Muscle layer of colon (tissue), 2 donors: ENCODE results near the gene SERPINA1.

ENCODE experiments used
- H3K27ac ChIP-seq: one replicate; pipeline ENCODE4 v1.7.0; 2013; ENCODE audit warnings: low read depth, mild to moderate bottlenecking, low read length, moderate library complexity
- H3K27me3 ChIP-seq, 2 donors: one replicate each; pipeline ENCODE4 v1.7.0; 2013; ENCODE audit warnings: low read length in 2 of 2, mild to moderate bottlenecking in 2 of 2; ENCODE audit not compliant: insufficient read depth in 2 of 2, control insufficient read depth in 1 of 2
- H3K36me3 ChIP-seq: one replicate; pipeline ENCODE4 v1.7.0; 2013; ENCODE audit warnings: mild to moderate bottlenecking, low read length; ENCODE audit not compliant: insufficient read depth
- H3K4me1 ChIP-seq: one replicate; pipeline ENCODE4 v1.7.0; 2013; ENCODE audit warnings: mild to moderate bottlenecking, low read length; ENCODE audit not compliant: insufficient read depth
- H3K4me3 ChIP-seq, 2 donors: one replicate each; pipeline ENCODE4 v1.7.0; 2013; ENCODE audit warnings: low read length in 2 of 2, low read depth in 1 of 2, mild to moderate bottlenecking in 1 of 2, moderate library complexity in 1 of 2
- H3K9ac ChIP-seq: one replicate; pipeline ENCODE4 v1.7.0; 2013; ENCODE audit warnings: low read length
- H3K9me3 ChIP-seq: one replicate; pipeline ENCODE4 v1.7.0; 2013; ENCODE audit warnings: mild to moderate bottlenecking, low read length
- donor health status: abdominal sarcoma.
- donor health status: Adenocarcinoma of cecum.

The SERPINA1 gene

DNA sequence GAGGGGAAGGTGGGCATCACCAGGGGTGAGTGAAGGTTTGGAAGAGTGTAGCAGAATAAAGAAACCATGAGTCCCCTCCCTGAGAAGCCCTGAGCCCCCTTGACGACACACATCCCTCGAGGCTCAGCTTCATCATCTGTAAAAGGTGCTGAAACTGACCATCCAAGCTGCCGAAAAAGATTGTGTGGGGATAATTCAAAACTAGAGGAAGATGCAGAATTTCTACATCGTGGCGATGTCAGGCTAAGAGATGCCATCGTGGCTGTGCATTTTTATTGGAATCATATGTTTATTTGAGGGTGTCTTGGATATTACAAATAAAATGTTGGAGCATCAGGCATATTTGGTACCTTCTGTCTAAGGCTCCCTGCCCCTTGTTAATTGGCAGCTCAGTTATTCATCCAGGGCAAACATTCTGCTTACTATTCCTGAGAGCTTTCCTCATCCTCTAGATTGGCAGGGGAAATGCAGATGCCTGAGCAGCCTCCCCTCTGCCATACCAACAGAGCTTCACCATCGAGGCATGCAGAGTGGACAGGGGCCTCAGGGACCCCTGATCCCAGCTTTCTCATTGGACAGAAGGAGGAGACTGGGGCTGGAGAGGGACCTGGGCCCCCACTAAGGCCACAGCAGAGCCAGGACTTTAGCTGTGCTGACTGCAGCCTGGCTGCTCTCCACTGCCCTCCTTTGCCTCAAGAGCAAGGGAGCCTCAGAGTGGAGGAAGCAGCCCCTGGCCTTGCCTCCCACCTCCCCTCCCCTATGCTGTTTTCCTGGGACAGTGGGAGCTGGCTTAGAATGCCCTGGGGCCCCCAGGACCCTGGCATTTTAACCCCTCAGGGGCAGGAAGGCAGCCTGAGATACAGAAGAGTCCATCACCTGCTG is 7.0 kb downstream of the SERPINA1 start:
- Histone ChIP-seq H3K9me3 (no peaks in the 10 kb centered on the region), H3K27me3 (no peaks in the 10 kb centered on the region), H3K4me1 (peaks cover 3% of the 10 kb centered on the region), H3K27ac (no peak overlapping the region), H3K9ac (no peak overlapping the region), H3K4me3 (no peak overlapping the region), H3K36me3 (no peaks in the 10 kb centered on the region)

DNA sequence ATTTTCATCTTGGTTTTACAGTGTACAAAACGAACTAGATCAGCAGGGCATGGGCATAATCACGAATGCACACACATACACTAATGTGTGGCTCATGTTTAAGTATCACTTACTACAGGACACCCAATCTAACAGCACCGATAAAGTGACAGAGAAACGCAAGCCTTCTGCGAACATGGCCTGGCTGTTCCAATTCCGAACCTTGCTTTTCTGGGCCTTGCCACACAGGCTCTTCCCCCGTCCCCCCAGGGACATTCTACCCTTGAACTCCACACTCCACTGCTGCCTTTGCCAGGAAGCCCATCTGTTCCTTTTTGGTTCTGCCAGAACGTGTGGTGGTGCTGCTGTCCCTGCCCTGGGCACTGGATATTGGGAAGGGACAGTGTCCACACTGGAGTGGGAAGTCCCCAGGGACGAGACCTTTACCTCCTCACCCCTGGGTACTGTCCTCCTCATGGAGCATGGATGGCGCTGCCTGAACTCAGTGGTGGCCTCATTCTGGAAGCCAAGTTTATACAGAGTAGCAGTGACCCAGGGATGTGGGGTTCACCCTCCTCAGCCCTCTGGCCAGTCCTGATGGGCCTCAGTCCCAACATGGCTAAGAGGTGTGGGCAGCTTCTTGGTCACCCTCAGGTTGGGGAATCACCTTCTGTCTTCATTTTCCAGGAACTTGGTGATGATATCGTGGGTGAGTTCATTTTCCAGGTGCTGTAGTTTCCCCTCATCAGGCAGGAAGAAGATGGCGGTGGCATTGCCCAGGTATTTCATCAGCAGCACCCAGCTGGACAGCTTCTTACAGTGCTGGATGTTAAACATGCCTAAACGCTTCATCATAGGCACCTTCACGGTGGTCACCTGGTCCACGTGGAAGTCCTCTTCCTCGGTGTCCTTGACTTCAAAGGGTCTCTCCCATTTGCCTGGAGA is 7.9 kb downstream of the SERPINA1 start:
- Histone ChIP-seq H3K9ac (no peak overlapping the region), H3K27ac (no peak overlapping the region), H3K36me3 (no peaks in the 10 kb centered on the region), H3K9me3 (no peaks in the 10 kb centered on the region), H3K27me3 (no peaks in the 10 kb centered on the region), H3K4me1 (peaks cover 3% of the 10 kb centered on the region), H3K4me3 (no peak overlapping the region)

DNA sequence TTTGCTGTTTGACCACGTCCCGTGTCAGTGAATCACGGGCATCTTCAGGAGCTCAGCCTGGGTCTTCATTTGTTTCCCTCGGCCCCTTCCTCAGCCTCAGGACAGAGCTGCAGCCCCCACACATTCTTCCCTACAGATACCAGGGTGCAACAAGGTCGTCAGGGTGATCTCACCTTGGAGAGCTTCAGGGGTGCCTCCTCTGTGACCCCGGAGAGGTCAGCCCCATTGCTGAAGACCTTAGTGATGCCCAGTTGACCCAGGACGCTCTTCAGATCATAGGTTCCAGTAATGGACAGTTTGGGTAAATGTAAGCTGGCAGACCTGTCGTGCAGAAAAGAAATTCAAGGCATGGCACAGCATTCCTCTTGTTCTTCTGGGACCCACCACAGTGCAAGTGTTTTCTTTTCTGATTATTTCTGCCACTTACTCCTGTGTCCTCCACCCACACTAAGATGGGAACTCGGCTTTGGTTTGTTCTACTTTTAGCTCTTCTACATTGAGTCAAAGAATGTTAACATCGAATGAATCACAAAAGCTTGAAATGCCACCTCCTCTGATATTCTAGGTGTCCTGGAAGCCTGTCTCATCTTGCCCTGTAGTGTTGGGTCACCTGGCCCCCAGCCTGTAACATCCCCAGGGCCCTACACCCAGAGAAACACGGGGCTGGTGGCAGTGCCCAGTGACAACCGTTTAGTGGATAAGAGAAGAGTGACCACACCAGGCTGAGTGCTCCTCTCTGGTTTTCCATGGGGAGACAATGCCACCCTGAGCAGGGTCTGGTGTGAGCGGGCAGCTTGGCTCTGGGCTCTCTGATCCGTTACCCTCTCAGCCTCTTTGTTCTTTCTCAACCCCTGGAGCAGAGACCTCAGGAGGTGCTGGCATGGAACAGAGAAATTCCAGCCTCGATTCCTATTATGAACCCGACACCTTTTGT is 8.8 kb downstream of the SERPINA1 start:
- H3K36me3 ChIP-seq, result no peaks in the 10 kb centered on the region
- H3K27me3 ChIP-seq, result no peaks in the 10 kb centered on the region
- no peak overlapping the region for H3K27ac ChIP-seq
- no peak overlapping the region for H3K9ac ChIP-seq
- H3K4me3 ChIP-seq, result no peak overlapping the region
- H3K9me3 ChIP-seq, result no peaks in the 10 kb centered on the region
- H3K4me1 ChIP-seq, result no peaks in the 10 kb centered on the region

DNA sequence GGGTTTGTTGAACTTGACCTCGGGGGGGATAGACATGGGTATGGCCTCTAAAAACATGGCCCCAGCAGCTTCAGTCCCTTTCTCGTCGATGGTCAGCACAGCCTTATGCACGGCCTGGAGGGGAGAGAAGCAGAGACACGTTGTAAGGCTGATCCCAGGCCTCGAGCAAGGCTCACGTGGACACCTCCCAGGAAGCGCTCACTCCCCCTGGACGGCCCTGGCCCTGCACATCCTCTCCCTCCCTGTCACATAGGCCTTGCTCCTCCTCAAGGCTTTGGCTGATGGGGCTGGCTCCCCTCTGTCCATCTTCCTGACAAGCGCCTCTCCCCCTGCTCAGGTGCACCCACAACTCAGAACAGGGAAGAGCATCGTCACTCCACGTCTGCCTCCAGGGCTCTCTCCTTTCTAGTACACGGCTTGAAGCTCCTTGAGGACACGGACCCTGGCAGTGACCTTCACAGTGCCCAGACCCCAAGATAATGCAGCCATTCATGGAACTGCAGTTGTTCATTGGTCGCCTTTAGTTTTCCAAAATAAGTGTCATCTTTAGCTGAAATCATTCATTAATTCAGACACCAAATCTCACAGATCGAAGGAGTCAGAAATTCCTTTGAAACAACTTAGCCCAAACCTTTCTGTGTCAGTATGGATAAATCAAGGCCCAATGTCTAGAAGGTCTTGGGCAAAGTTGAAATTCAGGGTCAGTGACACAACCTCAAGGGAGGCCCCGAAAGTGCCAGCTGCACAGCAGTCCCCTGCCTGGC is 9.7 kb downstream of the SERPINA1 start:
- H3K4me3 ChIP-seq, result no peak overlapping the region
- no peak overlapping the region for H3K9ac ChIP-seq
- no peaks in the 10 kb centered on the region for H3K36me3 ChIP-seq
- H3K27ac ChIP-seq, result no peak overlapping the region
- no peaks in the 10 kb centered on the region for H3K9me3 ChIP-seq
- no peaks in the 10 kb centered on the region for H3K4me1 ChIP-seq
- H3K27me3 ChIP-seq, result no peaks in the 10 kb centered on the region

DNA sequence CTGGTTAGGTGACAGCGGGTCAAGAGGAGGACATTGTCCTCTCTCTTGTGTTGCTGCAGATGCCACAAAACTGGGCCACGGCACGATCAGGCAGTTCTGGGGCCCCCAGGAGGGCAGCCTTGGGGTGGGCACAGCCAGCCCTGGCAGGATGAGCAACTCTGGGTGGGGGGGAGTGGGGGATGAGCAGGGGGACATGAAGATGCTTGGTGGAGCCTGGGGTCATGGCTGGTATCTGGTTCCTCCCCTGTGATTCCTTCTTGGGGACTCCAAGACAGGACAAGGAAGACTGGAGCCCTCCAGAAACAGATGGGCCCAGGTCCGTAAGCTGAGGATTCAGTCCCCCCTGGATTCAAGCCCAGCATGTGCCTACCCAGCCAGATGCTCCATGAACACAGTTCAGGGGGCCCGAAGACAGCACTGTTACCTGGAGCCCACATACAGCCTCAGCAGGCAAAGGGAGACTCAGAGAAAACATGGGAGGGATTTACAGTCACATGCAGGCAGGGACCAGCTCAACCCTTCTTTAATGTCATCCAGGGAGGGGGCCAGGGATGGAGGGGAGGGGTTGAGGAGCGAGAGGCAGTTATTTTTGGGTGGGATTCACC is 10.4 kb downstream of the SERPINA1 start:
- no peaks in the 10 kb centered on the region for H3K36me3 ChIP-seq
- no peak overlapping the region for H3K9ac ChIP-seq
- H3K27me3 ChIP-seq, result no peaks in the 10 kb centered on the region
- no peaks in the 10 kb centered on the region for H3K4me1 ChIP-seq
- no peak overlapping the region for H3K27ac ChIP-seq
- no peak overlapping the region for H3K4me3 ChIP-seq
- no peaks in the 10 kb centered on the region for H3K9me3 ChIP-seq

DNA sequence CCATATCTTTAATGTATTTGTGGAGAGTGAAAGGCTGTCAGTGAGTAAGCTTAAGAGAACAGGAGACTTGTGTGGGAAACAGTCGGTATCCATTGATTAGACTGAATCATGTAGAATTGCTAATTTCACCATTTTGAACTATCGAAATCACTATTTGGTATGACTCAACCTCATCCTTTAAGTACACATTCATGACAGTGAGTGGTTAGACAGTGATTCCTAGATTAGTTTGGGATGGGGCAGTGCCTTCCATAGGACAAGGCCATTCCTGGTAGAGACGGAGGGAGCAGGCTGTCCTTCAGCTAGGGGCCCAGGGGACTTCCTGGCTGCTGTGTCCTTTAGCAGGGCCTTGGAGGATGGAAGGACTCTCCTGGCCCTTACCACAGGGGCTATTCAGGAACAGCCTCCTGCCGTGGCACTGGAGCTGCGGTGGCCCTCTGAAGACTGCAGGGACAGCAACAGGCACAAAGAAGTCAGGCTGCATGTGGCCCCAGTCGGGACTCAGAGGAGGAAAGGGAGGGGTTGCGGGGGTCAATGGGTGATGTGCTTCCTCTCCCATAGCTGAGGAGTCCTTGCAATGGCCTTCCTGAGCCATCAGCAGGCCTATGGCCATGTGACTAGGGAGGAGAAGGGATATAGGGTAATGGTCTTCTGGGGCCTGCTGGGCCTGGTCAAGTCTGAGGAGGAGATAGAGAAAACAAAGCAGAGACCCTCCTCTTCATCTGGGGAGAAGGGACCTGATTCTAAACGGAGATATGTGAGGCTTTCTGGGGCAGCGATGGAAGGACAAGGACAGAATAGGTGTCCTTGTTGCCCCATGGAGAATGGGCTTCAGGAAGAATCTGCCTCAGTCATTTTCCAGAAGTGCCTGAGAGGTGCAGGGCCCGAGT is 11.2 kb downstream of the SERPINA1 start:
- Histone ChIP-seq H3K9ac (no peak overlapping the region), H3K36me3 (no peaks in the 10 kb centered on the region), H3K27me3 (no peaks in the 10 kb centered on the region), H3K9me3 (no peaks in the 10 kb centered on the region), H3K4me1 (no peaks in the 10 kb centered on the region), H3K27ac (no peak overlapping the region), H3K4me3 (no peak overlapping the region)

DNA sequence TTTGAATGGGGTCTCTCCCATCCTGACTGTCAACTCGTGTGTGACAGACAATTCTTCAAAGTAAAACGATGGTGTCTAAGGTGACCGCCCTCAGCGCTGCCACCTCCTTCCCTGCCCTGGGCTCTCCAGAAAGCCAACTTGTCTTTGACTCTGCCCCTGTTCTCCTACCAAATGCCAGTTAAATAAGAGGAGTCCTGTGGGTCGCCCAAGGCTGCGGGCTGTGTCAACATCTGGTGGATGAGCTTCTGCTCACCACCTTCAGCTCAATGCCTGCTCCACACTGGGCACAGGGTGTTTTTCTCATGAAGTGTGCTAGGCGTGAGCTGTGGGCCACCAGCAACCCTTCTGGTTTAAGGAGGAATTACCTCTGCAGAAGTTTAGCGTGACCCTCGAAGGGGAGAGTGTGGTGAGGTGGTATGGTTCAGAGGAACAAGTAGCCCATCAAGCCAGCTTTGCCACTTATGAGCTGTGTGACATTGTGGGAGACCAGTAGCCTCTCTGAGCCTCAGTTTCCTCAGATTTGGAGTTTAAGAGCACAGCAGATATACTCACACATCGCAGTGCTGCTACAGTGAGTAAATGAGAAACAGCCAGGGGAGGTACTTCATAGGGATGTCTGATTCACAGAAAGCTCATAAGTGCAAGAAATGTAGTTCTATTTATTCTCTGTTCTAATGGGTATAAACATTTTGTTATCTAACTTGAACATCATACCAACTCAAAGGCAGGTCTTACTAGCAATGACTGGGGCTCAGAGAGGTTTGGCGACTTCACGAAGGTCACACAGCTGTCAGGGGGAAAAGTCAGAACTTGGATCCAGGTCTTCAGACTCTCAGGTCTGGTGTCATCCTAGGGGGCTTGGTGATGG is 12.1 kb downstream of the SERPINA1 start:
- Histone ChIP-seq H3K9ac (no peak overlapping the region), H3K4me1 (no peaks in the 10 kb centered on the region), H3K27me3 (no peaks in the 10 kb centered on the region), H3K27ac (no peak overlapping the region), H3K36me3 (no peaks in the 10 kb centered on the region), H3K4me3 (no peak overlapping the region), H3K9me3 (no peaks in the 10 kb centered on the region)

DNA sequence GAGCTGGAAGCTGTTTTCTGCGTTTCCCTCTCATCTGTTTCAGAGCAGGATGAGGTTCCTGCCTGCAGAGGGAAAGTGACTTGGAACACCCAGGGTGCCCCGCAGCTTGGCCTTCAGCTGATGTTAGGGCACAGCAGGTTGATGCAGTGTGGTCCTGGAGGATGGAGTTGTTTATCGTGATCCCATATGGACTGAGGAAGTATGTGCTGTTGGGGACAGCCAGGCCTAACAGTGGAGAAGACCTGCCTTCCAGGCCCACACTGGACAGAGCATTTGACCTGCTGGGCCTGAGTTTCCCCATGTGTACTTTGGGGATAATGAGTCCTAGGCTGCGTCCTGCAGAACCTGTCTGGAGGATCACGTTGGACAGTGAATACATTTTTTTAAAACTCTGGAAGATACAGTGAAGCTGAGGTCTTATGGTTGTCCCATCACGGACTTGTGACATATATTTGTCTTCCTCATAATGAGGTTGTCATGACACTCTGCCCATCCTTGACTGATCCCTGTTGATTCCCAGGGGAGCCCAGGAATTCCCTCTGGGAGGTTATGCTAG is 12.8 kb downstream of the SERPINA1 start:
- H3K4me1 ChIP-seq, result no peaks in the 10 kb centered on the region
- no peaks in the 10 kb centered on the region for H3K27me3 ChIP-seq
- no peak overlapping the region for H3K27ac ChIP-seq
- H3K9ac ChIP-seq, result no peak overlapping the region
- no peak overlapping the region for H3K4me3 ChIP-seq
- H3K9me3 ChIP-seq, result no peaks in the 10 kb centered on the region
- no peaks in the 10 kb centered on the region for H3K36me3 ChIP-seq

DNA sequence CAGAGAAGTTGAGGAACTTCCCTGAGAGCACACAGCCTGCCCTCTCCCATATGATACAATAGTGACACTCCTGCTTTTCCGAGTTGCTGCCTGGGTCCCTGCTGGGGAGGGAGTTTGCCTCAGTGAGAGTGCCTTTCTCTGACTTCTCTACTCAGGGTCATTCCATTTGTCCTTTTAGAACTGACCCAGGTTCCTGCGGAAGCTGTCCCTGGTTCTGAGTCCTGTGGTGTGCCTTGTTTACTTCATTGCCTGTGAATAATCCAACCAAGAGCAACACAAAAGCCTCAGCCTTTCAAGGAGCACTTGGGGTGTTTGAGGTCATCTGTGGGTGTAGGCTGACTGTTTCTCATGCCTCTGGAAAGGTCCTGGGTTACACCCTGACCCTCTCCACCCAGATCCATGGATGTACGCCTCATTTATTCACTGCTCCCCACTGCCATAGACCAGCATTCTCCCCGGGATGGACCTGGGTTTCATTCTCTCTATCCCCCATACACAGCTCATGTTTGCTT is 13.6 kb downstream of the SERPINA1 start:
- Histone ChIP-seq H3K27ac (no peak overlapping the region), H3K9ac (no peak overlapping the region), H3K9me3 (no peaks in the 10 kb centered on the region), H3K4me1 (no peaks in the 10 kb centered on the region), H3K36me3 (no peaks in the 10 kb centered on the region), H3K4me3 (no peak overlapping the region), H3K27me3 (no peaks in the 10 kb centered on the region)
